RWPE2 (cell line): ENCODE data around the gene HAPSTR1.

Experiments used
- ATAC-seq: fragments of 200-7000 bp; cut with Tn5 transposase; 3 replicates; pipeline ENCODE4 v1.9.1; 2021; ENCODE audit warnings: low read depth
- DNase-seq: peaks from one replicate; pipeline ENCODE4 v3.0.0-alpha.2; 2020; ENCODE audit warnings: low spot score
- H3K27ac ChIP-seq: fragments of 450-650 bp; 2 replicates; pipeline ENCODE4 v1.5.1; 2017; ENCODE audit warnings: mild to moderate bottlenecking; ENCODE audit not compliant: poor library complexity, severe bottlenecking
- H3K27me3 ChIP-seq: fragments of 250-450 bp; sonication (Bioruptor Pico); 2 replicates; pipeline ENCODE4 v1.5.1; 2021; ENCODE audit warnings: mild to moderate bottlenecking, moderate library complexity; ENCODE audit not compliant: insufficient read depth, poor library complexity, severe bottlenecking
- H3K36me3 ChIP-seq: fragments of 250-450 bp; sonication (Bioruptor Pico); 2 replicates; pipeline ENCODE4 v1.5.1; 2020; ENCODE audit warnings: low read depth, mild to moderate bottlenecking, moderate library complexity
- H3K4me1 ChIP-seq: fragments of 250-450 bp; sonication (Bioruptor Pico); 2 replicates; pipeline ENCODE4 v1.5.1; 2021; ENCODE audit warnings: mild to moderate bottlenecking, moderate library complexity; ENCODE audit not compliant: insufficient read depth, poor library complexity, severe bottlenecking
- H3K4me3 ChIP-seq: fragments of 250-450 bp; sonication (Bioruptor Pico); 2 replicates; pipeline ENCODE4 v1.5.1; 2021; ENCODE audit warnings: mild to moderate bottlenecking, moderate library complexity; ENCODE audit not compliant: severe bottlenecking
- H3K9me3 ChIP-seq: fragments of 250-450 bp; sonication (Bioruptor Pico); 2 replicates; pipeline ENCODE4 v1.5.1; 2021; ENCODE audit warnings: mild to moderate bottlenecking, moderate library complexity; ENCODE audit not compliant: severe bottlenecking
- TF ChIP-seq, protein P1 (sequence below): fragments of 450-650 bp; IDR thresholded peaks from one replicate; pipeline ENCODE4 v1.5.1; 2017; ENCODE audit warnings: mild to moderate bottlenecking, moderate library complexity; ENCODE audit not compliant: poor library complexity, severe bottlenecking

Gene HAPSTR1

DNA sequence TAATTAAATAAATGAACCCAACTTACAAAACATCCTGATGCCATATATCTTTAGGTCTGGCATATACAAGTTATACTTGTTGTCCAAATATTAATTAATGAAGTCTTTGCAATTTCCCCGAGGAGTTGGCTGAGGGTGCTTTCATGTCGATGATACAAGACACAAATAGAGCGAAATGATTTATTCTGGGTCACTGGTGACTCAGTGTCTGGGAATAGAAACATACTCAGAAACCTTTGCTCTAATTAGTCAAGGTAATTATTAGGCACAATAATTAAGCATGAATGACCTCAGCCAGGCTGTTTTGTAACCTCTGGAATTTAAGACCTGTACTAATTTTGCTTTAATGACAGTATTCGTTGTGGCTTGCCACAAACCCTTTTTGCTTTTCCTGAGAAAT is 37.0 kb upstream of the HAPSTR1 start:
- Histone ChIP-seq H3K27ac (peak overlapping the region; percentile 15), H3K9me3 (no peaks in the 10 kb centered on the region), H3K27me3 (no peaks in the 10 kb centered on the region), H3K36me3 (no peaks in the 10 kb centered on the region), H3K4me1 (peaks cover 2% of the 10 kb centered on the region), H3K4me3 (no peak overlapping the region)
- no peak for DNase-seq
- no peak for ATAC-seq
- TF ChIP-seq, protein P1, sequence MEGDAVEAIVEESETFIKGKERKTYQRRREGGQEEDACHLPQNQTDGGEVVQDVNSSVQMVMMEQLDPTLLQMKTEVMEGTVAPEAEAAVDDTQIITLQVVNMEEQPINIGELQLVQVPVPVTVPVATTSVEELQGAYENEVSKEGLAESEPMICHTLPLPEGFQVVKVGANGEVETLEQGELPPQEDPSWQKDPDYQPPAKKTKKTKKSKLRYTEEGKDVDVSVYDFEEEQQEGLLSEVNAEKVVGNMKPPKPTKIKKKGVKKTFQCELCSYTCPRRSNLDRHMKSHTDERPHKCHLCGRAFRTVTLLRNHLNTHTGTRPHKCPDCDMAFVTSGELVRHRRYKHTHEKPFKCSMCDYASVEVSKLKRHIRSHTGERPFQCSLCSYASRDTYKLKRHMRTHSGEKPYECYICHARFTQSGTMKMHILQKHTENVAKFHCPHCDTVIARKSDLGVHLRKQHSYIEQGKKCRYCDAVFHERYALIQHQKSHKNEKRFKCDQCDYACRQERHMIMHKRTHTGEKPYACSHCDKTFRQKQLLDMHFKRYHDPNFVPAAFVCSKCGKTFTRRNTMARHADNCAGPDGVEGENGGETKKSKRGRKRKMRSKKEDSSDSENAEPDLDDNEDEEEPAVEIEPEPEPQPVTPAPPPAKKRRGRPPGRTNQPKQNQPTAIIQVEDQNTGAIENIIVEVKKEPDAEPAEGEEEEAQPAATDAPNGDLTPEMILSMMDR: no peak

DNA sequence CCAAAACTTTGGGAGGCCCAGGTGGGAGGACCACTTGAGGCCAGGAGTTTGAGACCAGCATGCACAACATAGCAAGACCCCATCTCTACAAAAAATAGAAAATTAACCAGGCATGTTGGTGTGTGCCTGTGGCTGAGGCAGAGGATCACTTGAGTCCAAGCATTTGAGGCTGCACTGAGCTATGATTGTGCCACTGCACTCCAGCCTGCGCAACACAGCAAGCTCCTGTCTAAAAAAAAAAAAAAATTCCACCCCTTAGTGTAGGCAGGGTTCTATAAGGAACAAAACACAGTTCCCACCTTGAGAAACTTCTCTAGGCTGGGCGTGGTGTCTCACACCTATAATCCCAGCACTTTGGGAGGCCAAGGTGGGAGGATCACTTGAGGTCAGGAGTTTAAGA is 36.3 kb upstream of the HAPSTR1 start:
- Histone ChIP-seq H3K27me3 (no peaks in the 10 kb centered on the region), H3K36me3 (no peaks in the 10 kb centered on the region)

DNA sequence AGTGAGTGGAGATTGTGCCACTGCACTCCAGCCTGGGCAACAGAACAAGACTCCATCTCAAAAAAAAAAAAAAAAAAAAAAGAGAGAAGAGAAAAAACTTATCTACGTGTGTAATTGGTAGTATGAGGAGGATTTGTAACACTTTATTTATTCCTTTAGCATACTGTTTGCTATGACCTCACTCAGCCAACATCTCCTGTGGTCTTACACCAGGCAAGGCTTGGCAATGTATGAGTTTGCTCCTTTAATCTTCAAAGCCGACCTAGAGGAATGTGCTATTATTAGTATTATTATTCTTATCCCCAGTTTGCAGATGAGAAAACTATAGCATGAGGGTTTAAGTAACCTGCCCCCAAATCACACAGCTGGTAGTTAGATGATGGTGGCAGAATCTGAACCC is 35.8 kb upstream of the HAPSTR1 start:
- TF ChIP-seq, protein P1: no peak
- H3K4me1 ChIP-seq: peaks cover 8% of the 10 kb centered on the region
- no peaks in the 10 kb centered on the region for H3K9me3 ChIP-seq
- no peaks in the 10 kb centered on the region for H3K27me3 ChIP-seq
- H3K27ac ChIP-seq: no peak overlapping the region
- H3K4me3 ChIP-seq: no peak overlapping the region
- H3K36me3 ChIP-seq: no peaks in the 10 kb centered on the region
- ATAC-seq (no peak), DNase-seq (no peak)

More for the DNA sequence above, 36.3 kb upstream of the HAPSTR1 start:
- no peak for ATAC-seq
- no peak for DNase-seq
- Histone ChIP-seq H3K9me3 (no peaks in the 10 kb centered on the region), H3K27ac (peak overlapping the region; percentile 15), H3K4me3 (no peak overlapping the region), H3K4me1 (peaks cover 3% of the 10 kb centered on the region)
- TF ChIP-seq, protein P1: no peak

DNA sequence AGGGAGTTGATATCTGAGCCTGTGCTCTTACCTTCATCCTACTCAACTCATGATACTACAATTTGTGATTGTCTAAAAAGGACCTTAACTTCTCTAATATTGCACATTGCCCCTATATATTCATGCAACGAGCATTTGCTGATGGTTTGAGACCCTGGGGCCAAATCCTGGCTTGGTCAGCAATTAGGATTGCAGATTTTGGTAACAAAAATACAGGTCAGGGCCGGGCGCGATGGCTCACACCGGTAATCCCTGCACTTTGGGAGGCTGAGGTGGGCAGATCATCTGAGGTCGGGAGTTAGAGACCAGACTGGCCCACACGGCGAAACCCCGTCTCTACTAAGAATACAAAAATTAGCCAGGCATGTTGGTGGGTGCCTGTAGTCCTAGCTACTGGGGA is 35.4 kb upstream of the HAPSTR1 start:
- Histone ChIP-seq H3K9me3 (no peaks in the 10 kb centered on the region), H3K4me3 (no peak overlapping the region), H3K27ac (no peak overlapping the region), H3K36me3 (no peaks in the 10 kb centered on the region), H3K4me1 (peaks cover 8% of the 10 kb centered on the region), H3K27me3 (no peaks in the 10 kb centered on the region)
- TF ChIP-seq, protein P1: no peak
- ATAC-seq (no peak), DNase-seq (no peak)

DNA sequence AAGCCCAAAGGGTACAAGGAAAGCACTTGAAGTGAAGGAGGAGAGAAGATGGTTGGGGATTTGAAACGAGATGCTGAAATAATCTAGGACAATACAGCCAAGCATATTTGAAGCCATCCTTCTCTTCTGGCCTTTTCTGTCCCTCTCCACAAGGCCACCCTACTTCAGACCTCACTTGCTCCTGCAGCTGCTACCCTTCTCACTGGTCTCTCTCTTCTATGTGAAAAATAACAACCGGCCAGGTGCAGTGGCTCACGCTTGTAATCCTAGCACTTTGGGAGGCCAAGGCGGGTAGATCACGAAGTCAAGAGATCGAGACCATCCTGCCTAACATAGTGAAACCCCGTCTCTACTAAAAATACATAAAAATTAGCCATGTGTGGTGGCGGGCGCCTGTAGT is 33.2 kb upstream of the HAPSTR1 start:
- Histone ChIP-seq H3K27ac (no peak overlapping the region), H3K9me3 (no peaks in the 10 kb centered on the region), H3K4me1 (peaks cover 8% of the 10 kb centered on the region), H3K27me3 (no peaks in the 10 kb centered on the region), H3K4me3 (no peak overlapping the region), H3K36me3 (peaks cover 13% of the 10 kb centered on the region)
- TF ChIP-seq, protein P1: no peak
- DNase-seq: no peak
- no peak for ATAC-seq
